H1 (cell line): ENCODE measurements around the gene PNPLA8. TPM values are rescaled to one million over a fixed set of nuclear protein-coding genes. Genes with fewer than 3 reads are reported as not detected.

Source experiments
- CTCF ChIA-PET: fragments of 300-600 bp; sonication (Branson Sonifier 250); formaldehyde crosslinking; loops from one replicate; lab custom pipeline; 2021; ENCODE audit not compliant: partially characterized antibody; lab: Charles Lee
- POLR2A ChIA-PET: fragments of 300-600 bp; sonication (Branson Sonifier 250); formaldehyde crosslinking; loops from one replicate; lab custom pipeline; 2021; ENCODE audit warnings: inconsistent platforms; ENCODE audit not compliant: partially characterized antibody; lab: Charles Lee
- DNase-seq, 2 experiments: peaks; one replicate each; pipeline versions ENCODE4 v3.0.0 to v3.0.0-alpha.2; 2010 to 2022; ENCODE audit warnings: low spot score in 2 of 2, low read depth in 1 of 2, mixed read lengths in 1 of 2
- FAIRE-seq: peaks from 2 replicates; lab custom pipeline; 2011; peaks lifted over from hg19 to GRCh38; lab: Jason Lieb, UNC
- H2AFZ ChIP-seq: 2 replicates; pipeline ENCODE4 v1.8.1; 2012; ENCODE audit warnings: low read length, inconsistent platforms
- H2AK5ac ChIP-seq: 2 replicates; pipeline ENCODE4 v1.6.1; 2013; ENCODE audit warnings: low read depth, low read length
- H2BK120ac ChIP-seq: replicated peaks from 2 replicates; pipeline ENCODE3; 2013; ENCODE audit warnings: low read depth, low read length, inconsistent platforms
- H2BK12ac ChIP-seq: 2 replicates; pipeline ENCODE4 v1.6.1; 2013; ENCODE audit warnings: low read depth, low read length
- H2BK15ac ChIP-seq: 2 replicates; pipeline ENCODE4 v1.6.1; 2013; ENCODE audit warnings: low read length
- H2BK20ac ChIP-seq: 2 replicates; pipeline ENCODE4 v1.6.1; 2013; ENCODE audit warnings: low read length
- H2BK5ac ChIP-seq: 2 replicates; pipeline ENCODE4 v1.6.1; 2013; ENCODE audit warnings: low read depth, low read length
- H3K14ac ChIP-seq: 2 replicates; pipeline ENCODE4 v1.6.1; 2013; ENCODE audit warnings: inconsistent platforms; ENCODE audit not compliant: insufficient read length
- H3K18ac ChIP-seq: 2 replicates; pipeline ENCODE4 v1.6.1; 2013; ENCODE audit warnings: low read length; ENCODE audit errors: extremely low read depth
- H3K23ac ChIP-seq: 2 replicates; pipeline ENCODE4 v1.6.1; 2013; ENCODE audit warnings: inconsistent platforms; ENCODE audit not compliant: insufficient read length
- H3K23me2 ChIP-seq: 2 replicates; pipeline ENCODE4 v1.6.1; 2013; ENCODE audit warnings: low read depth, low read length
- H3K27ac ChIP-seq: 2 replicates; pipeline ENCODE4 v1.6.1; 2011; ENCODE audit warnings: low read depth, low read length, inconsistent platforms
- H3K27me3 ChIP-seq, 4 experiments: replicated peaks in 1 of 4; 1 replicate in 1 of 4; 2 replicates in 3 of 4; pipeline versions ENCODE4 v1.6.1 to v1.8.1; 2011 to 2013; ENCODE audit warnings: low read length in 3 of 4, mild to moderate bottlenecking in 3 of 4, inconsistent platforms in 2 of 4, mixed read lengths in 2 of 4, moderate library complexity in 1 of 4; ENCODE audit not compliant: control insufficient read depth in 3 of 4, insufficient read depth in 3 of 4; ENCODE audit errors: extremely low read depth in 1 of 4
- H3K36me3 ChIP-seq, 4 experiments: 2 replicates each; pipeline versions ENCODE4 v1.6.1 to v1.8.1; 2011 to 2013; ENCODE audit warnings: mild to moderate bottlenecking in 4 of 4, low read length in 3 of 4, moderate library complexity in 2 of 4, control low read depth in 1 of 4, inconsistent platforms in 1 of 4; ENCODE audit not compliant: insufficient read depth in 4 of 4, control insufficient read depth in 2 of 4
- H3K4ac ChIP-seq: replicated peaks from 2 replicates; pipeline ENCODE3; 2013; ENCODE audit warnings: low read length, low read depth, mixed read lengths, inconsistent platforms; ENCODE audit not compliant: insufficient read length
- H3K4me1 ChIP-seq, 4 experiments: replicated peaks in 1 of 4; 1 replicate in 1 of 4; 2 replicates in 3 of 4; pipeline versions ENCODE4 v1.6.1 to v1.8.1; 2011 to 2013; ENCODE audit warnings: low read length in 3 of 4, inconsistent platforms in 2 of 4, mixed read lengths in 1 of 4; ENCODE audit not compliant: insufficient read depth in 4 of 4, control insufficient read depth in 3 of 4
- H3K4me2 ChIP-seq, 2 experiments: 2 replicates each; pipeline versions ENCODE4 v1.6.1 to v1.8.1; 2011 to 2013; ENCODE audit warnings: low read depth in 2 of 2, low read length in 2 of 2, control low read depth in 1 of 2, inconsistent platforms in 1 of 2, mild to moderate bottlenecking in 1 of 2; ENCODE audit not compliant: insufficient read depth in 1 of 2
- H3K4me3 ChIP-seq, 4 experiments: fragments of 200-600, 300-600 bp in 1 of 4; sonication (generic), shearing (Covaris generic), sonication (Bioruptor Twin) in 1 of 4; 2 replicates each; pipeline versions ENCODE4 v1.5.1 to v1.8.1; 2011 to 2016; ENCODE audit warnings: low read length in 4 of 4, low read depth in 3 of 4, control low read depth in 2 of 4, inconsistent platforms in 2 of 4, mild to moderate bottlenecking in 2 of 4, mixed read lengths in 1 of 4, moderate library complexity in 1 of 4; ENCODE audit not compliant: insufficient read depth in 2 of 4; ENCODE audit errors: extremely low read depth in 1 of 4
- H3K56ac ChIP-seq: replicated peaks from 2 replicates; pipeline ENCODE3; 2013; ENCODE audit warnings: low read depth, mild to moderate bottlenecking, mixed read lengths, low read length, inconsistent platforms; ENCODE audit not compliant: insufficient read length
- H3K79me1 ChIP-seq: 2 replicates; pipeline ENCODE4 v1.6.1; 2013; ENCODE audit warnings: low read depth, low read length, control low read depth
- H3K79me2 ChIP-seq, 2 experiments: 2 replicates each; pipeline versions ENCODE4 v1.6.1 to v1.8.1; 2012 to 2013; ENCODE audit warnings: low read length in 2 of 2, mild to moderate bottlenecking in 2 of 2, inconsistent platforms in 1 of 2; ENCODE audit not compliant: insufficient read depth in 2 of 2, control insufficient read depth in 1 of 2
- H3K9ac ChIP-seq, 4 experiments: replicated peaks in 1 of 4; 1 replicate in 1 of 4; 2 replicates in 3 of 4; pipeline versions ENCODE4 v1.6.1 to v1.8.1; 2011 to 2013; ENCODE audit warnings: low read depth in 3 of 4, low read length in 3 of 4, control low read depth in 2 of 4, mild to moderate bottlenecking in 2 of 4, moderate library complexity in 2 of 4, inconsistent platforms in 1 of 4; ENCODE audit errors: extremely low read depth in 1 of 4
- H3K9me3 ChIP-seq, 2 experiments: 2 replicates each; pipeline versions ENCODE4 v1.6.1 to v1.8.1; 2012 to 2013; ENCODE audit warnings: mild to moderate bottlenecking in 2 of 2, moderate library complexity in 2 of 2, control low read depth in 1 of 2, inconsistent platforms in 1 of 2, low read depth in 1 of 2, low read length in 1 of 2, mixed read lengths in 1 of 2; ENCODE audit not compliant: insufficient read depth in 2 of 2
- H4K20me1 ChIP-seq, 2 experiments: replicated peaks in 1 of 2; 2 replicates each; pipeline versions ENCODE3 to v1.8.1; 2011 to 2013; ENCODE audit warnings: inconsistent platforms in 2 of 2, low read length in 2 of 2, mild to moderate bottlenecking in 1 of 2; ENCODE audit not compliant: insufficient read depth in 2 of 2, control insufficient read depth in 1 of 2
- H4K5ac ChIP-seq: 2 replicates; pipeline ENCODE4 v1.6.1; 2013; ENCODE audit warnings: low read length, low read depth, mixed read lengths, inconsistent platforms; ENCODE audit not compliant: insufficient read length
- H4K8ac ChIP-seq: 2 replicates; pipeline ENCODE4 v1.8.0; 2013; ENCODE audit warnings: mild to moderate bottlenecking, moderate library complexity, low read length, inconsistent platforms; ENCODE audit not compliant: insufficient read depth; ENCODE audit errors: extremely low read depth
- H4K91ac ChIP-seq: replicated peaks from 2 replicates; pipeline ENCODE3; 2013; ENCODE audit warnings: low read length, mixed read lengths, inconsistent platforms; ENCODE audit not compliant: insufficient read length
- BCL11A ChIP-seq, 2 experiments: IDR thresholded peaks; one replicate each; pipeline ENCODE4 v1.6.1; 2011; ENCODE audit warnings: low read depth in 2 of 2, low read length in 2 of 2, mild to moderate bottlenecking in 2 of 2
- CREB1 ChIP-seq: IDR thresholded peaks from 2 replicates; pipeline ENCODE4 v1.6.1; 2012; ENCODE audit warnings: inconsistent platforms
- NRF1 ChIP-seq: IDR thresholded peaks from 2 replicates; pipeline ENCODE4 v1.6.1; 2011; ENCODE audit warnings: mild to moderate bottlenecking, low read depth, low read length, improper control_type of control experiment
- SAP30 ChIP-seq: fragments of 300-600 bp; sonication (generic); IDR thresholded peaks from 2 replicates; pipeline ENCODE4 v1.7.1; 2012; ENCODE audit warnings: low read length, moderate library complexity, mild to moderate bottlenecking, inconsistent platforms; ENCODE audit not compliant: insufficient read depth, insufficient replicate concordance
- WGBS, 2 experiments: shearing (Covaris generic) in 1 of 2; methylation state at CpG; one replicate each; pipeline versions ENCODE4 v1.1.6 to v1.1.7; 2013 to 2015; ENCODE audit warnings: low lambda C conversion rate in 2 of 2, mixed read lengths in 2 of 2, inconsistent platforms in 1 of 2, low coverage in 1 of 2, missing lambda C conversion rate in 1 of 2; ENCODE audit not compliant: insufficient replicate concordance in 2 of 2, insufficient coverage in 1 of 2, insufficient read length in 1 of 2; ENCODE audit errors: extremely low coverage in 1 of 2, missing lambda C conversion rate in 1 of 2; 5-methylcytosine and 5-hydroxymethylcytosine counted together
- polyA plus RNA-seq, 7 experiments: library from polyadenylated mRNA; depleted of rRNA in 3 of 7; stranded (reverse) in 5 of 7; unstranded in 2 of 7; fragments of >200 nt in 5 of 7; fragments of 200-250 nt in 2 of 7; gene quantifications; 1 replicate in 5 of 7; 2 replicates in 1 of 7; 4 replicates in 1 of 7; pipeline versions ENCODE4 v1.2.1 to v1.2.3, GENCODE V29; 2011 to 2013; ENCODE audit warnings: missing spikeins in 2 of 7, mixed read lengths in 2 of 7
- total RNA-seq: library from RNA; stranded (reverse); fragmentation: NEBNext Ultra II Directional; extraction: Animal tissue kit (Norgen Biotek cat#: 25700); gene quantifications from 2 replicates; pipeline ENCODE4 v1.2.1, GENCODE V29; 2021

Gene PNPLA8
- total and polyA plus RNA-seq, 2 of the 8 experiments (the other 6 are each of a cell fraction or from before 2014, with no cell fraction given), result 3.8 to 11.2 TPM

- Histone ChIP-seq H2BK12ac (no peak overlapping the region), H3K18ac (no peak overlapping the region), H2AFZ (no peak overlapping the region), H3K9me3 (no peaks in the 10 kb centered on the region), H3K23me2 (no peaks in the 10 kb centered on the region), H4K91ac (no peak overlapping the region), H4K8ac (no peak overlapping the region), H3K4me1 (peaks cover 0 to 5% (median 2%) of the 10 kb centered on the region in 4 experiments; a peak in 2 of 7 replicates), H3K4me2 (no peak overlapping the region), H3K79me1 (no peaks in the 10 kb centered on the region), H3K4me3 (no peak overlapping the region), H3K23ac (no peak overlapping the region), H2BK120ac (no peak overlapping the region), H2BK15ac (no peak overlapping the region), H3K4ac (no peak overlapping the region), H2AK5ac (no peak overlapping the region), H4K5ac (no peak overlapping the region), H3K27me3 (no peaks in the 10 kb centered on the region), H4K20me1 (no peaks in the 10 kb centered on the region), H3K56ac (no peak overlapping the region), H3K79me2 (no peaks in the 10 kb centered on the region), H3K36me3 (no peaks in the 10 kb centered on the region), H2BK20ac (no peak overlapping the region), H3K9ac (no peak overlapping the region), H3K14ac (no peak overlapping the region), H2BK5ac (no peak overlapping the region), H3K27ac (no peak overlapping the region)
- TF ChIP-seq BCL11A (IDR thresholded peaks at IDR 0.05; ENCODE audit: low read depth in 2 of 2, low read length in 2 of 2), result no peak
- TF ChIP-seq SAP30, result no peak
- no peak for TF ChIP-seq NRF1
- no peak for TF ChIP-seq CREB1
- ChIA-PET CTCF (interaction anchor here (1.0 to 6.3 kb wide), 4 partner anchors 15 to 83 kb away, joined by 3 to 42 read pairs (median 8); no protein-coding TSS in a partner anchor), POLR2A (interaction anchor here (0.7 kb wide), 1 partner anchor 11 kb away, joined by 3 read pairs; the partner anchor contains the start of gene NRCAM)
- WGBS, 2 experiments, result 92% methylated on average over 2 of the region's 2 CpGs; no CpG with 5 or more reads in 1 of the 2 experiments
- DNase-seq (no peak), FAIRE-seq (no peak)
Measured at GRCh38 chr7:108467391-108467790, 58.5 kb downstream of the PNPLA8 start.
